GM12891 (cell line): ENCODE data around the gene LRRC8D.

Experiments
- DNase-seq: peaks from one replicate; pipeline ENCODE4 v3.0.0; 2011; ENCODE audit warnings: low spot score; ENCODE audit not compliant: insufficient read length
- FAIRE-seq: peaks from 2 replicates; lab custom pipeline; 2011; peaks lifted over from hg19 to GRCh38; lab: Jason Lieb, UNC
- PAX5 ChIP-seq: IDR thresholded peaks from 2 replicates; pipeline ENCODE4 v1.6.1; 2011; ENCODE audit warnings: low read length, moderate library complexity, mild to moderate bottlenecking; ENCODE audit not compliant: insufficient read depth, severe bottlenecking
- POLR2A ChIP-seq: IDR thresholded peaks from 2 replicates; pipeline ENCODE4 v1.6.1; 2011; ENCODE audit warnings: low read depth, low read length, control low read depth
- POLR2AphosphoS5 ChIP-seq: IDR thresholded peaks from 2 replicates; pipeline ENCODE4 v1.6.1; 2011; ENCODE audit warnings: low read depth, low read length, control low read depth
- POU2F2 ChIP-seq: IDR thresholded peaks from 2 replicates; pipeline ENCODE4 v1.6.1; 2011; ENCODE audit warnings: low read depth, mild to moderate bottlenecking, control low read depth, low read length, moderate library complexity
- SPI1 ChIP-seq: IDR thresholded peaks from 2 replicates; pipeline ENCODE4 v1.6.1; 2011; ENCODE audit warnings: low read depth, low read length, control low read depth
- TAF1 ChIP-seq: IDR thresholded peaks from 2 replicates; pipeline ENCODE4 v1.6.1; 2011; ENCODE audit warnings: low read depth, low read length, control low read depth

The LRRC8D gene

GRCh38 chr1:89951766-89952604 is 131.2 kb downstream of the LRRC8D start:
- DNase-seq: no peak
- no peak for FAIRE-seq
- no peak for TF ChIP-seq POLR2AphosphoS5
- TF ChIP-seq POLR2A: no peak
- TF ChIP-seq PAX5: no peak
- no peak for TF ChIP-seq POU2F2
- no peak for TF ChIP-seq TAF1
- TF ChIP-seq SPI1: no peak

- DNase-seq (no peak), FAIRE-seq (no peak)
- TF ChIP-seq SPI1 (no peak), PAX5 (no peak), POLR2AphosphoS5 (no peak)
These were observed 131.8 kb downstream of the LRRC8D start for GRCh38 chr1:89952605-89953130.

- peak; percentile 40 for FAIRE-seq
- TF ChIP-seq POLR2AphosphoS5: no peak
- no peak for TF ChIP-seq POLR2A
- no peak for TF ChIP-seq POU2F2
- no peak for TF ChIP-seq SPI1
- no peak for TF ChIP-seq TAF1
- no peak for TF ChIP-seq PAX5
These were observed 132.3 kb downstream of the LRRC8D start for GRCh38 chr1:89953131-89953626.

GRCh38 chr1:89953929-89954328 is 133.1 kb downstream of the LRRC8D start:
- DNase-seq (no peak), FAIRE-seq (no peak)
- TF ChIP-seq TAF1 (no peak), PAX5 (no peak), POU2F2 (no peak), POLR2AphosphoS5 (no peak), SPI1 (no peak), POLR2A (no peak)

More at GRCh38 chr1:89953131-89953626, 132.3 kb downstream of the LRRC8D start:
- DNase-seq: no peak

GRCh38 chr1:89954401-89954800 is 133.6 kb downstream of the LRRC8D start:
- no peak for FAIRE-seq

GRCh38 chr1:89955311-89956205 is 134.7 kb downstream of the LRRC8D start:
- TF ChIP-seq TAF1: no peak
- no peak for TF ChIP-seq POLR2A
- TF ChIP-seq POLR2AphosphoS5: no peak
- TF ChIP-seq POU2F2: no peak
- TF ChIP-seq PAX5: no peak
- no peak for TF ChIP-seq SPI1
- FAIRE-seq: peak; percentile 40
- no peak for DNase-seq

More at GRCh38 chr1:89954401-89954800, 133.6 kb downstream of the LRRC8D start:
- TF ChIP-seq POU2F2: no peak
- TF ChIP-seq POLR2AphosphoS5: no peak
- TF ChIP-seq SPI1: no peak
- DNase-seq: no peak

- TF ChIP-seq SPI1: 0 out of 2 replicates have a peak, but pooled peaks have one; percentile 10
- no peak for TF ChIP-seq TAF1
- DNase-seq (no peak), FAIRE-seq (no peak)
These were observed 136.3 kb downstream of the LRRC8D start for GRCh38 chr1:89957107-89957506.

- TF ChIP-seq POLR2AphosphoS5 (no peak), TAF1 (no peak), PAX5 (no peak), SPI1 (no peak), POU2F2 (no peak), POLR2A (no peak)
- DNase-seq (no peak), FAIRE-seq (no peak)
These were observed 138.2 kb downstream of the LRRC8D start for GRCh38 chr1:89958851-89959654.

GRCh38 chr1:89959719-89960118 is 138.9 kb downstream of the LRRC8D start:
- TF ChIP-seq PAX5 (no peak), POLR2AphosphoS5 (no peak), POLR2A (no peak), SPI1 (no peak), POU2F2 (no peak), TAF1 (no peak)
- DNase-seq (no peak), FAIRE-seq (no peak)
